GM18511 (cell line): ENCODE measurements around the gene BTBD7.

ENCODE experiments used
- ATAC-seq: cut with Tn5 transposase; IDR thresholded peaks from one replicate; pipeline ENCODE4 v1.9.1; 2021; ENCODE audit warnings: mild to moderate bottlenecking, moderate library complexity; ENCODE audit not compliant: unreplicated experiment

The BTBD7 gene

GRCh38 chr14:93329965-93330608 is 2.7 kb downstream of the BTBD7 start:
- no peak for ATAC-seq

- no peak for ATAC-seq
Measured at GRCh38 chr14:93328546-93328945, 4.3 kb downstream of the BTBD7 start.

GRCh38 chr14:93326196-93326595 is 6.6 kb downstream of the BTBD7 start:
- ATAC-seq = no peak

GRCh38 chr14:93323600-93324174 is 9.1 kb downstream of the BTBD7 start:
- ATAC-seq = no peak

- no peak for ATAC-seq
Measured at GRCh38 chr14:93322929-93323599, 9.8 kb downstream of the BTBD7 start.

GRCh38 chr14:93320489-93320888 is 12.3 kb downstream of the BTBD7 start:
- no peak for ATAC-seq

- ATAC-seq = peak; percentile 53
Measured at GRCh38 chr14:93319958-93320357, 12.9 kb downstream of the BTBD7 start.

- ATAC-seq = peak; percentile 45
Measured at GRCh38 chr14:93319494-93319893, 13.3 kb downstream of the BTBD7 start.

- peak; percentile 61 for ATAC-seq
Measured at GRCh38 chr14:93318927-93319326, 13.9 kb downstream of the BTBD7 start.

GRCh38 chr14:93317875-93318807 is 14.7 kb downstream of the BTBD7 start:
- no peak for ATAC-seq

GRCh38 chr14:93317210-93317874 is 15.5 kb downstream of the BTBD7 start:
- ATAC-seq = no peak

GRCh38 chr14:93316716-93317115 is 16.1 kb downstream of the BTBD7 start:
- ATAC-seq = no peak

- ATAC-seq = no peak
Measured at GRCh38 chr14:93315575-93315974, 17.3 kb downstream of the BTBD7 start.

- no peak for ATAC-seq
Measured at GRCh38 chr14:93311082-93311481, 21.8 kb downstream of the BTBD7 start.

- no peak for ATAC-seq
Measured at GRCh38 chr14:93309427-93309966, 23.3 kb downstream of the BTBD7 start.

- ATAC-seq = no peak
Measured at GRCh38 chr14:93308686-93309345, 24.0 kb downstream of the BTBD7 start.

- ATAC-seq = no peak
Measured at GRCh38 chr14:93306812-93307211, 26.0 kb downstream of the BTBD7 start.

- ATAC-seq = no peak
Measured at GRCh38 chr14:93305725-93306418, 27.0 kb downstream of the BTBD7 start.

GRCh38 chr14:93304771-93305170 is 28.1 kb downstream of the BTBD7 start:
- ATAC-seq = no peak
